ENCODE measurements around the gene NKIRAS2.
A peak's percentile ranks its signal among the peaks of the same experiment; 100 is the strongest.
"Not testable (repeated sequence)": the region's sequence is repeated elsewhere in the genome, so short reads cannot be mapped to it uniquely, and the experiment has no call there.

Gene NKIRAS2

DNA sequence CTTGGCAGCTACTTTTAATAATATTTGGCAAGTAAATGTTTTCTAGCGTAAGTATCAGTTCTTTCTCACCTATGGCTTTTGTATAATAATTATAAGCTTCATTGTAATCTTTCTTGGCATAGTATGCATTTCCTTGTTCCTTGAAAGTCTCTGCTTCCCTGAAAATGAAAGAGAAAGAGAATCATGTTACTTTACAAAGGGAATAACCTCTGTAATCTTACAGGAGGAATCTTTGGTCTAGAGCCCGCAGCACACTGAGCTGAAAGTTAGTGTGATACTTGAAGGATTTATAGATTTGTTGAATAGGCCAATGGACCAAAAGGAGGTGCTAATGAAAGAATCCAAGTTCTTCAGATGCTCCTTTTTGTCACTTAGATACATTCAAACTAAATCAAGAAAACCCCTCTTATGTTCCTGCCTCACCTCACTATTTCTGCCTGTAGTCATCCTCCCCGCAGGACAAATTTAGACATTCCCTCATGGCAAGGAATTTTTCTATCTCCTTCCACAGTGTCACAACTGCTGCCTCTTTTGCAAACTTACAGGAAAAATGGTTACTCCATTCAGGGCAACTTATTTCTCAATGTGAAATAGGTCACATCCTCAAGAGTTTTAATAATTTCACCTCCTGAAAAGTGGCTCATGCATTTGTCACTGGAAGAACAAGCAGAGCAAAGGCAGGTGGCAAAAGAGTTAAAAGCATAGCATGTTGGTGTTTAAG lies 19.3 kb upstream of the NKIRAS2 start:
- DNase-seq = no peak

DNA sequence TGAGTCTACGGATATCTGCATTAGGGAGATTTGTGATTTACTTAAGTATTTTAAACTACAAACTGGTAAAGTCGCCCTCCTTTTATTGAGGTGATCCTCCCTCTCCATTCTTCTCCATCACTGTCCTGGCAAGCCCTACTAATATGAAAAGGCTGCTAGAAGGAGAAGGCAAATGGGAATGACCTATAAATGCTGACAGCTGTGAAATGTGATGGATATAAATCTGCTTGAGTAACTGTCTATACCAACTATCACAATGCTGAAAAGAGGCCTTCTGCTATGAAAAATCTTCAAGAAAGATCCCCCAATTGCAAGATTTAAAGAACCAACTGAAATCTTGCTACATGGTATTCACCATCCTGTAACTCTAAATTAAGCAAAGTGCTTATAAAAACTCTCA lies 18.2 kb upstream of the NKIRAS2 start:
- DNase-seq = no peak

DNA sequence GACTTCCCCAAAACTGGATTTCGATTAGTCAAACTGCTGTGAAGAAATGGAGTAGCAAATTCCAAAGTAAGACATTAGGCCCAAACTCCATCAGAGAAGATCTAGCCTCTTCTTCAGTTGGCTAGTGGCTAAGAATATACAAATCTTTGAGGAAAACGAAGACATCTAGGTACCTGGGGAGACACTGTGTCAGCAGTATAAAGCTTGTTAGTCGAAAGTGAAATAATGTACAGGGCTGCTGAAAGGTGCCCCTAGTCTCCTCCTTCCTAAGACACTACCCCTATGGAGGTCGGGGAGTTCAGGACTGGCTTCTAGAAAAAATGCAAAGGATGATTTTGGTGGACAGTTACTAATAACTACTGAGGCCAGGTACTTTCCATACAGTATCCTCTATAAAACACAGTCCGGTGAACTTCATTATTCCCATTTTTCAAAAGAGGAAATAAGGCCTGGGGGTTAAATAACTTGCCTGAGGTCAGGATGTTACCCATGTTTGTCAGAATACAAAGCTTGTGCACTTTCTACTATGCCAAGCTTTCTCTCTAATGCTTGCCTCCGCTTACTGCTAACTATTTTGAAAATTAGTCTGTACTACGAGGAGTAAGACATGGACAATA lies 17.6 kb upstream of the NKIRAS2 start:
- DNase-seq = no peak

DNA sequence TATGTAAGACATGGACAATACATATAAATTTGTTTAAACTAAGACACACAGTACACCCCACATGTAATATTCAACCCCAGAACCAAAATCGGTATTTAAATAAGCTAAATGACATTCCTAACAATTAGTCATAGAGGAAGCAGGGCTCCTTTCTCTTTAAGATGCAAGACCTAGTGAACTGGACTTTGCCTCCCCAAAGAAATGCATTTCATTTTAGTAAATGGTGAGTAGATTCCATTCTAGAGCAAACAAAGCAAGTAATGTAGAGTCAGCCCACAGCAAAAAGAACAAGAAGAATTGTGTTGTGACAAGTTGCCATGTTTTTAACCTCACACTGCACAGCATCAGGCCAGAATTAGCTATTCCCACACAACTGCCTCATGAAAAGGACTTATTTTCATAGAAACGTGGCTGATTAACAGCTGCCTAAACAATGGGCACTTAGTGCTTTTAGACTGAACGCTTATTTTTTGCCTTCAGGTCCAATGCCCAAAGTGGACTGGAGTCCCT lies 17.0 kb upstream of the NKIRAS2 start:
- no peak for DNase-seq

DNA sequence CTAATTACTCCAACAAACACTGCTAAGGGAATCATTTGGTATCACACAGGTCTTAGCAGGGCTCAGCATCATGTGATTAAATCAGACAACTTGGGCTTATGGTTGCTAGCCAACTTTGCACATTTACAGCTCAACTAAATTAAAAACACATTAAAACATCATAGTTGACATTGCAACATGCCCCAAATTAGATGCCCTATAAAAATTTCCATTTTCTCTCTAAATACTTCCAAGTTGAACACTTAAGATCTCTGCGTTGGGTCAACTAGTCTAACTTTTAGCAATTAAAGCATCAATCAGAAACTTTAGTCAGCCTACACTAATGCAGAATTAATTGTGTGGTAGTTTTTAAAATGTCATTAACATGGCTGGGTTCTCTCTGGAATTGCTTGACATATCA lies 14.7 kb upstream of the NKIRAS2 start:
- DNase-seq = no peak

DNA sequence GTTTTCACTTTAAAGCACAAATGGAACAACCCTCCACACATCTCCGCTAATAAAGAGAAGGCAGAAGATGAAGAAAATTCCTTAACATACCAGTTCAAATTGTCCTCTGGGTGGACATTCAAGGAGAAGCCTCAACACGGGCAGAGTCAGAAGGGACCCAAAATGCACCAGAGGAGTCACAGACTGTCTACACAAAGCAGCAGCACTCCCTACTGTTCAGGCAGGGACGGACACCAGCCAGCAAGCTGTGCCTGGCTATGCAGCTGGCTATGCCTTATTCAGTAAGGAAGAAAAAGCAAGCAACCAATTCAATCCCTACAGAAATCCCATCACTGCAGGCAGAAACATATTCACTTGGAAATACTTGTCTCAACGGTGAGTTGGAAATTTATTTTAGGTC lies 10.7 kb upstream of the NKIRAS2 start:
- no peak for DNase-seq

DNA sequence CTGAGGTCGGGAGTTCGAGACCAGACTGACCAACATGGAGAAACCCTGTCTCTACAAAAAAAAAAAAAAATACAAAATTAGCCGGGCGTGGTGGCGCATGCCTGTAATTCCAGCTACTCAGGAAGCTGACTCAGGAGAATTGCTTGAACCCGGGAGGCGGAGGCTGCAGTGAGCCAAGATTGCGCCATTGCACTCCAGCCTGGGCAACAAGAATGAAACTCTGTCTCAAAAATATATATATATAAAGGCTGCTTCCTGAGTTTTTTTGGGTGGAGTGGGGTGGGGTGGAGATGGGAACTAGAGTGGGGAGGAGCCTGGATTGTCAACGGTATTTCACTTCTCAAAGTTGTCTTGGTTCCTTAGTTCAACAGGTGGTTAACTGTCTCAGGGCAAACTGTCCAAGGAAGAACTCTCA lies 9.6 kb upstream of the NKIRAS2 start:
- DNase-seq = peak; percentile 81 to 83

DNA sequence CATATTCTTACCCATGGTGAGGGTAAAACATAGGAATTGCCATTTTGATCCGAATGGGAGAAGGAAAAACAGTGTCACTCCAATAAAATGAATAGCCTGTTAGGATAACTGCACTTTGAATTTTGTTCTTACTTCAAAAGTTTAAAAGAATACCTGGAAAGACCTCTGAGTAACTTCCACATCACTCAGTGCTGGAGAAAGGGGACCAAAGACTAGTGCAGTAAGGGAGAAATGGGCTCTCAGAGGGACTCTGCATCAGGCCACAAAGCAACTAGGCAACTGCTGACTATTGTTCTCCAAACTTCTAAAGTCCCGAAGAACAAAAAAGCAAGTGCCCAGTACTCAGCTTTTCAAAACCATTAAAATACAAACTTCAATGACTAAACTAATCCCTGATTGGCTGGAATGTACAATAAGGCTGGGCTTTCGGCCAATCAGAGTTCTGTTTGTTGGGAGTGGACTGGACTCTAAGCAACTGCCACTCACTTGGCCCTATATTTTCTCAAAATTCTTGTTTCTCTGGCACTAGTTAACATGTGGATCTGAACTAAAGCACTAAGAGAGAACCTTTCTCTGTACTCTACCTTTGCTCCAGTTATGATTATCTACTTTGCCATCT lies 8.9 kb upstream of the NKIRAS2 start:
- peak in 1 of 2 experiments; percentile 17 for DNase-seq

DNA sequence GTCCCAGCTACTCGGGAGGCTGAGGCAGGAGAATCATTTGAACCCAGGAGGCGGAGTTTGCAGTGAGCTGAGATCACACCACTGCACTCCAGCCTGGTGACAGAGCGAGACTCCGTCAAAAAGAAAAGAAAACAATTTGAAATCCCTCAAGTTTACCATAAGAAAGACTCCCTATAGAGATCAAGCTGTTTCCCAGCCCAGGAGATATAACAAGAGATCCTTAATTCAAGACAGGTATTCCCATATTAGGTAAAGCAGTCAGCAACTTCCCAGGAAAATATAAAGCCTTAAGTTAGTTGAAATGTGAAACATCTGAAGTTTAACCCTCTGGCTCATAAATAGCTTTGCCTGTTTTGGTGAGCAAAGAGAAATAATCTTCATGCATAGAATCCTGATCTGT lies 7.5 kb upstream of the NKIRAS2 start:
- DNase-seq = not testable (repeated sequence)

DNA sequence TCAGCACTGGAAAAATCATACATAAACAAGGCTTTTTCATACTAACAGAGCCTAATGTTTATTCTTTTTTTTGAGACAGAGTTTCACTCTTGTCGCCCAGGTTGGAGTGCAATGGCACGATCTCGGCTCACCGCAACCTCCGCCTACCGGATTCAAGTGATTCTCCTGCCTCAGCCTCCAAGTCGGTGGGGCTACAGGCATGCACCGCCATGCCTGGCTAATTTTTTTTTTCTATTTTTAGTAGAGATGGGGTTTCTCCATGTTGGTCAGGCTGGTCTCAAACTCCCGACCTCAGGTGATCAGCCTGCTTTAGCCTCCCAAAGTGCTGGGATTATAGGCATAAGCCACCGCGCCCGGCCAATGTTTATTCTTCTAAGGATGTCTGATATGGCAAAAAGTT lies 6.2 kb upstream of the NKIRAS2 start:
- DNase-seq = not testable (repeated sequence)

DNA sequence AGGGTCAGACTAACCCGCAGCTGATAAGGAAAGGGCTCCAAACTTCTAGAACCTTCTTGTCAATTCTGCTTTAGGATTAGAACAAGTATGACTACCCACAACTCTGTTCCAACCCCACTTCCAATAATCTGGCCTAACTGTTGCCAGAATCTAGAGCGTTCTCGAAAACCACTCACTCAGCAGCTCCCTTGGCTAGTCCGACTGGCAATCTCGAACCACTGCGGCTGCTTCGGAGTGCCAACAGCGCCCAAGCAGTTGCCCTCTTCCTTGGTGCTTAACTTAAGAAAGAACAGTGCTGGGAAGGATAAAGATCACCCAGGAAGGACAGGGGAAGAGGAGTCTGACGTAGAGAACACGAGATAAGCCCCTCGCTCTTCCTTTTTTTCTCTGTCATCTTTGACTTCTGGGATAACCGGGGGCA lies 3.5 kb upstream of the NKIRAS2 start:
- no peak for DNase-seq

DNA sequence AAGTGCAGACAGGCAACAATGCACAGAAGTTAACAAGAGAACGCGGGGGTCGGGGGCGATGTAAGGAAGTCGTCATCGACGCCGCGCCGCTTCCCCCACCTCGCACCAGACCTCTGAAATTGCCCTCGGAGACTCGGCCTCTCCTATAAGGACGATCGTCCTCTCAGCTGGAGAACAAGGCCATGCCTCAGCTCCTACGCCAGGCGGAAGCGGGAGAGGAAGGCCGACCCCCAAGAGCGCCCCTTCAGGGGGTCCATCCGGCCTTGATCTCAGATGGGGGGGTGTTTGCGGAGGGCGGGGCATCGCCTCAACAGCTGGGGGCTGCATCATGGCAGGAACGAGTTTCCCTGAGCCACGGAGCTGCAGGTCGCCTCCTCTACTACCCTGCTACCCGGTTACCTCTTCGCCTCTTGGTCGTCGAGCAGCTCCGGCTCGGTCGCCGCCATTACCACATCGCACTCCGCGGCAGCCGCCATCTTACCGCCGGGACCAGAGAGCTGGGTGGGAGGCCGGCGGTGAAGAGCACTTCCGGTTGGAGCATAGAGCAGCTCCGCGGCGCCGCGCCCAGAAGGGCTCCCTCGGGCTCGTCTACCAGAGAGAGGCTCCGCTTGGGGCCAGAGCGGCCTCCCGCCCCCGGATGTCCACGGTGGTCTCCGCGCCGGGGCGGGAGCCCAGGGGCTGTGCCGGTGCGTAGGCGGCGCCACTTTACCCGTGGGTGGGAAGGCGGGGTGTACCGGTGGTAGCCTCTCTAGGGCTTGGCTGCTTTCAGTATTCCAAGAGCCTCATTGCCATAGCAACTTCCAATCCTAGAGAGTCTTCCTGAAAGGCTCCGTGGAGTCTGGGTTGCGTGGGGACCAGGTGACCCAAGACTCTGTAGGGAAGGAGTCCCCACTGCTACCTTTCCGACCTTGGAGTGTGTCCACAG lies 2.7 kb upstream of the NKIRAS2 start, which contains the start of gene DNAJC7:
TSS of gene DNAJC7 (minus strand) at position 499 of the 925 bp plus-strand sequence. CDS start at position 476, 23 bp downstream.
- peak; percentile 94 to 95 for DNase-seq

DNA sequence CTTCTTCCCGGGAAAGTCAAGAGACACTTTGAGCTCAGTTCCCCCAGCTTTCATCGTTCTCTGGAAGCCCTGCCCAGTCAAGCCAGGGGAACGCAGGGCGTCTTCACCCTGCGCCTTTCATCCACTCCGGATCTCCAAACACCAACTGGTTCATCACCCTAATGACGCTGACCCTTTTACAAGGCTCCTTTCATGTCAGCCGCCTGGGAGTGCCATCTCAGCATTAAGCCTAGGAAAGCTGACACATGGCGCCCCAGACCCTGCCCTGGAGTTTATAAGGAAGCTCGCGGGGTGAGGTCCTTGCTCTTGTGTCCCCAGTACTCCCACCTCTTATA lies 2.1 kb upstream of the NKIRAS2 start:
- DNase-seq = no peak

DNA sequence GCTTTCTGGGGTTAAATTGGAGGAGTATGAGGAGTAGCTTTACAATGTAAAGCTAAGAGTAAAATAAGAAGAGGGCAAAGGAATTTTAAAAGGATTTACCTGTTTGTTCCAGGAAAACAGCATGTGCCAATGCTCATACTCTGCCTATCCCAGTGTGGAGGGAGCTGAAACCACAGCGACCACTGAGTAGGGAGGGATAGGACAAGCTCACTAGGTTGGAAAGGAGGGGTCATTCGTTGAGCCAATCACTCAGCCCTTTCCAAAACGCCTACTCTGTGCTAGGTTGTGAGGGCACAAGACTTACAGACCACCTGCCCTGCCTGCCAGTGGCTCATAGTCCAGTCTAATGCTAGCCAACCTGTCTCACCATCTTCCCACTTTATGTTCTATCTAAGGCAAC lies 1.6 kb upstream of the NKIRAS2 start:
- no peak for DNase-seq

DNA sequence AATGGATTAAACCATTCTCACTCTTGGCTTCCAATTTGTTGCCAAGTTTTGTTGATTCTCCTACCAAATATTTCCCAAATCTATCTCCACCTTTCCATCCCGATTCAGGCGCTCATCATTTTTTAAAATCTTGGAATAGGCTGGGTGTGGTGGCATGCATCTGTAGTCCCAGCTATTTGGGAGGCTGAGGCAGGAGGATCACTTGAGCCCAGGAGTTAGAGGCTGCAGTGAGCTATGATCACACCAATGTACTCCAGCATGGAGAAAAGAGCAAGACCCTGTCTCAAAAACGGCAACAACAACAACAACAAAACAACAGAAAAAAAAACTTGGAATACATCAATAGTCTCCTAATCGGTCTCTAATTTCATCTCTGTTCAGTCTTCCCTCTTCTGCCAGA lies 902 bp upstream of the NKIRAS2 start:
- no peak for DNase-seq

DNA sequence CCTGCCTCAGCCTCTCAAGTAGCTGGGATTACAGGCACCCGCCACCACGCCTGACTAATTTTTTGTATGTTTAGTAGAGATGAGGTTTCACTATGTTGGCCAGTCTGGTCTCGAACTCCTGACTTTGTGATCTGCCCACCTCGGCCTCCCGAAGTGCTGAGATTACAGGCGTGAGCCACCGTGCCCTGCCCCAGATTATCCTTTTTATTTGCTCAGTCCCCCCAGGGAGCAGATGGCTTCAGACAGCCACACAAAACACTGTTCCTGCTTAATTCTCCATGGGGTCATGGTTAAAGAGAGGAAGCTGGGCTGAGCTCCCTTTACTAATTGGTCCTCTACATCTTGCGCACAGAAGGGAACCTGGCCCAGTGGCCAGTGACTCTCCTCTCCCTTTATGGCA lies 955 bp downstream of the NKIRAS2 start:
- DNase-seq = not testable (repeated sequence)

DNA sequence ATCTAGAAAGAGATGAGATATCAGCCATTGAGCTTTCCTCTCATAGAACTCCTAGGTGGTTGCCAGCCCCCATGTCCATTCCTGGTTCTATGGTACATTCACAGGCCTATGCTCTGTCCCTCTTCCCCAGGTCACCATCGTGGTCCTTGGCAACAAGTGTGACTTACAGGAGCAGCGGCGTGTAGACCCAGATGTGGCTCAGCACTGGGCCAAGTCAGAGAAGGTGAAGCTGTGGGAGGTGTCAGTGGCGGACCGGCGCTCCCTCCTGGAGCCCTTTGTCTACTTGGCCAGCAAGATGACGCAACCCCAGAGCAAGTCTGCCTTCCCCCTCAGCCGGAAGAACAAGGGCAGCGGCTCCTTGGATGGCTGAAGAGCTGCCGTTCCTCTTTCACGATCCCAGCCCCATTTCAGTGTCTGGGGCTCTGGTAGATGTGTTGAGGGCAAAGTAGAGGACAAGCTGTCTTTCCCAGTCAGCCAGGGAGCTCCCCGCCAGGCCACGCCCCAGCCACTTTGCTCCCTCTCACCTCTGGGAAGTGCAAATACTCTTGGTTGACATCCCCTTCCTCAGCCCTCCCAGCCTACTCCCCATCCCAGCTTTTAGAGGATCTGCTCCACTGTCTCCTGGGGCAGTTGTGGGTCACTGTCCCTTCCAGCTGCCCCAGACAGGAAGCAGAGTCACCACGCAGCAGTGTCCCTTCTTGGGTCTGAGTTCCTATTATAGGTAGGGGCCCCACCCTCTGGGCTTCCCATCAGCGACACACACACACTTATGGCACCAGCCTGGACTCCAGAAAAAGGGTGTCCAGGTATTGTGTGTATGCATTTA lies 3.8 kb downstream of the NKIRAS2 start:
- DNase-seq = peak; percentile 84 to 87

DNA sequence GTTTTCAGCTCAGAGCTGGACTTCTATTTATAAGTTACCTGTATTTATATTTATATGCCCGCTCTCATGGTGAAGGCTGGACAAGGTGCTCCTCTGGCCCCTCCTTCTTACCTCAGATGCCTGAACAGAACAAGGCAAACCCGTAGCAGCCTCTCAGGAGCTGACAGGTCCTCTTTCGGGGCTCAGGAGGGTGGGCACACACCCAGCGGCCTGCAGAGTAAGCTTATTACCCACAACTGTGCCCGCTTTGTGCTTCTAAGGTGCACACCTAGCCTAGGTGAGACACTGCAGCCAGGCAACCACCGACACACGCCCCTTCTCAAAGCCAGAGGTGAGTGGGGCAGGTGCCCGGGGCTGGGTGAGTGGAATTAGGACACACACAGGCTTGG lies 5.3 kb downstream of the NKIRAS2 start:
- no peak for DNase-seq

DNA sequence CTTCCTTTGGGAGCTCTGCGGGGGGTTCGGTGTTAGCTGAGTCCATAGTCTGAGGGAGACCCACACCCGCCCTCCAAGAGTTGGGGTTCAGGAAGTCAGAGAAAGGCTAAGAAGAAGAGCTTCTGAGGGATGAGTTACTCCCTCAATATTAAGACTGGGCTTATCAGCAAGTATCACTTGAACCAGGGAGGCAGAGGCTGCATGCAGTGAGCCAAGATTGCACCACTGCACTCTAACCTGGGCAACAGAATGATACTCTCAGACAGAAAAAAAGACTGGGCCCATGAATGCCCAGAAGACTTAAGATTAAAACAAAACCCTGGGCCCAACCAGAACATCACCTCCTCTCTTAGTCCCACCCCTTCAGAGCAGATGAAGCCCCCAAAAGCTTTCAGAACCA lies 6.0 kb downstream of the NKIRAS2 start:
- no peak for DNase-seq

DNA sequence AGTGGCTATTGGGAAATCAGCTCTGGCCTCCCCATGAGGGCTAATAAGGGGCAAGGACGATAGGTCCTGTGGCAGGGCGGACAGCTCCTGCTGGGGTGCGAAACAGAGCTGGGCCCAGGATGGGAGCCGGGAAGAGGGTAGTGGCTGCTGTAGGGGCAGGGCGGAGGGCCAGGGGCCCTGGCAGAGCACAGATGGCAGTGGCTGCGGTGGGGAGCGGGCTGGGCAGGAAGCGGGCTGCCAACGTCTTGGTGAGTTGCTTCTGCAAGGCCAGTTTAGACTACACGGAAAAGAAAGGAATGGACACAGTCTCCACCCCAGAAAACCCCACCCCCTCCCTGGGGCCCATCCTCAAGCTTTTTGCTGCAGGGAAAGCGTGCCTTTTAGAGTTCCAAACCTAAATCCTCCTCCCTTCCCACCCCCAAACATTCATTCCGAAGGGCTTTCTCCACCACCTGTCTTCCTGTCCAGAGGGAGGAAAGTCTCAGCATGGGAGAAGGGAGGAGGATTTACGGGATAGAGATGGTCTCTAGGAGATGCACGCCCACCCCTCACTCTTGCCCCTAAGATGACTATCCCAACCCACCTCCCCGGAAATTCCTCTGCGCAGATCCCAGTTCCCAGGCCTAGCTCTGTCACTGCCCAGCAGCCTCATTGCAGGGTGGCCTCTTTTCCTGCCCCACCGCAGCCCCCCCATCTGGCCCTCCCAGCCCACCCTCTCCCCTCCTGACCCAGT lies 7.1 kb downstream of the NKIRAS2 start:
- no peak for DNase-seq

DNA sequence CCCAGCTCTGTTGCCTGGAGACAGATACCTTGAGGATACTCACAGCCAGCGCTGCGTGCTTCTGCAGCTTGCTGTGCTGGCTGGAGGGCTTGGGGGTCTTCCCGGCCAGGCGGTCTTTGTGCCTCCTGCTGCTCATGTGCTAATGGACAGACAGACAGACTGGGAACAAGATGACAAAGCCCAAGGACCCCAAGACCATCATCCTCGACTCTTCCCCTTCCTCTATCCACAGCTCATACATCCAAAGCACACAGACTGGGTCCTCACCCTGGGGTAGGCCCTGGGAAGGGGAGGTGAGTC lies 7.7 kb downstream of the NKIRAS2 start:
- no peak for DNase-seq
